ENCODE results near the gene CTNND2.

The CTNND2 gene

GRCh38 chr5:11385901-11386293 lies 518.3 kb downstream of the CTNND2 start:
- DNase-seq (ENCODE audit: low read depth) = no peak

DNA sequence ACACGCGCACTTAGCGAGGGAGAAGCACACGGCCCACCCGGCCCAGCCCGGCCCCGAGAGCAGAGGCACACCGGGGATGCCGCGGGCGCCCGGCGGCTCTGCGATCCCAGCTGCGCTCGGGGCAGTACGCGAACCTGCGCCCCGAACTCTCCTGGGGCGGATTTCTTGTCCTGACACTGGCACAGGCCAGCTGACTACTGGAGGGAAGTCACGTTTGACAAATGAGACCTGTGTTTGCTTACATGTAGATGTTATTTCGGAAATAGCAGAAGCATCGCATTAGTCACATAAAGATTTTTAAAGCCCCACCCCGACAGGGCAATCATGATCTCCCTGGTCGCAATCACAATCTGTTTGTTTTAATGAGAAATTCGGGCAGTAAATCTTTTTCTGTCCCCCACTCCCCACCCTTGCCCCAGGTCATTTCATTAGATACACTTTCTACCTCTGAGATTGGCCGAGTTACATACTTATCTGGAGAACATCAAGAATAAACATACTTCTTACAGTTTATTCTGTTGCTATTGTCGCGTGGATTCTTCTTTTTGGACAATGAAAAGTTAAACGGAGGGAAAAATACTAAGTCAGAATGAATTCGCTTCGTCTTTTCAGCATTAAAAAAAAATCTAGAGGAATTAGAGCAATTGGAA lies 518.9 kb downstream of the CTNND2 start:
- DNase-seq (ENCODE audit: low read depth) = no peak

GRCh38 chr5:11384441-11385250 lies 519.6 kb downstream of the CTNND2 start:
- DNase-seq (ENCODE audit: low read depth) = no peak

GRCh38 chr5:11383506-11384095 lies 520.6 kb downstream of the CTNND2 start:
- DNase-seq (ENCODE audit: low read depth) = no peak

- DNase-seq (ENCODE audit: low read depth) = no peak
Measured at GRCh38 chr5:11378461-11378860, 525.8 kb downstream of the CTNND2 start.

DNA sequence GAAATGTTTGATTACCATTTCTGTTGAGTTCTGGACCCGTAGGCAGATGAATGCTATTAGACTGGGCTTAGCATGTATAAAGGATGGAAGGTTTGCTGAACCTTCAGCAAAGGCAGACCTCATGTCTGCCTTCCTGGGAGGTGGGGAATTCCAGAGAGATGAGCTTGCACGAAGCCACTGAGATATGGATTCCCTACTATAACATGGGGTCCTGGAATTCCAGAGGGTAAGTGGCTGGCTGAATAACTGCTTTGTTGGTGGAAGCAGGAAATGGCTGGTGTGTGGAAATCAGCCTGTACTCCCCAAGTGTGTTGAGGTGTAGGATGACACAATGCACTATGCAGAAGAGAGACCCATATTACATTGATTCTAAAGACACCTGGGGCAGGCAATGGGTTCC lies 526.4 kb downstream of the CTNND2 start:
- no peak for DNase-seq (ENCODE audit: low read depth)

- DNase-seq (ENCODE audit: low read depth) = no peak
Measured at GRCh38 chr5:11372191-11372590, 532.1 kb downstream of the CTNND2 start.

DNA sequence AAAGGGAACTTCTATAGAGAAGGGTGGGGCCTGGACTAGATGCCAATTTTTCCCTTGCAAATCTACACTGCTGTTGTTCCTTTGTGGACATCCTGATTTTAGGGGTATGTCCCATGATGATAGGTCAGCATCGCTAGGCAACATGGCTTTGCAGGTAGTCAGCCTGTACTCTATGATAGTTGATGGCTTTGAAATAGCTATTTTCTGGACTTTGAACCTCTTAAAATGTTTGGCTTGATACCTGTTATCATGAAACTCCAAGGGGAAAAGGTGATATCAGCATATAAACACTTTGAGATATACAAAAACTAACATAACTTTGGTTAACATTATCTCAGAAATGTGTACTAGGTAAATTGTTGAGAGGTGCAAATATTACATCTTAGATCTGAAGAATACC lies 533.2 kb downstream of the CTNND2 start:
- DNase-seq (ENCODE audit: low read depth) = no peak

GRCh38 chr5:11364531-11364930 lies 539.7 kb downstream of the CTNND2 start:
- DNase-seq (ENCODE audit: low read depth) = no peak

DNA sequence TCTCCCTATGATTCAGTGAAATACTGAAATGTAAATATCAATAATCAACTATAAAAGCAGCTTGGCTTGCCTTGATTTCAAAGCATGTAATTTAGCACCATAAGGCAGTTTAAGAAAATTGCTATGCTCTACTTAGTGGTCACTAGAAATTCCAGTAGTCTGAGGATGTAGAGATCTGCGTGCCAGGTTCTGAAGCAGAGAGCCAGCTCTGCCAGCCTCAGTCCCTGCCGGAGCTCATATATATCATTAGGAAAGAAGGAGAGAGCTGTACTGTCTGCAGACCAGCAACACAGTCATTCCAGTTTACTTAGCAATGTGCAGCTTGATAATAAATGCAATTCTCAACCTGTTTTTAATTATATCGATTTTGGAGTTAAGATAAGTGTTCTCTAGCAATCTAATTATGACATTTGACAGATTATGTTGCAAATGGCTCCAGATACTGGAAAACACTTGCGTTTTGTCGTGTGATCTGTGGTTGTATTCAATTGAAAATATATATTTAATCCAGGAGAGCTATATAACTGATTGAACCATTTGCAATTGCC lies 540.5 kb downstream of the CTNND2 start:
- no peak for DNase-seq (ENCODE audit: low read depth)

DNA sequence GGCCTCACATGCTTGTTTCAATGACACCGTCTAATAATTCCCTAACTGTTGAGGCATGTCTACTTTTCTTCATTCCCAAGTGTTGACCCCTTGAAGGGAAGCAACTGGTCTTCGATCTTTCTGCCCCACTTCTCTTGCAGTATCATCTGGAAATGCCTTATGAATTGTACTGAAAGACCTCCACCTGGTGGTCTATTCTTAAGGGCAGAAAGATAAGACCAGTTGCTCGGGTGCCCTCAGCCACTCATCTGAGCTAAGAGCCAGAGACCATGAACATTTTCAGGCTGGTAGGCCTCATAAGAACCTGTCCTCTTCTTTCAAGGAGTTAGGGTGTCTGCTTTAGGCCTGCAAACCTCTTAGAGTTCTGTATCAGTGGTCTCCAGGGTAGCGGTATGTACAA lies 542.5 kb downstream of the CTNND2 start:
- no peak for DNase-seq (ENCODE audit: low read depth)

DNA sequence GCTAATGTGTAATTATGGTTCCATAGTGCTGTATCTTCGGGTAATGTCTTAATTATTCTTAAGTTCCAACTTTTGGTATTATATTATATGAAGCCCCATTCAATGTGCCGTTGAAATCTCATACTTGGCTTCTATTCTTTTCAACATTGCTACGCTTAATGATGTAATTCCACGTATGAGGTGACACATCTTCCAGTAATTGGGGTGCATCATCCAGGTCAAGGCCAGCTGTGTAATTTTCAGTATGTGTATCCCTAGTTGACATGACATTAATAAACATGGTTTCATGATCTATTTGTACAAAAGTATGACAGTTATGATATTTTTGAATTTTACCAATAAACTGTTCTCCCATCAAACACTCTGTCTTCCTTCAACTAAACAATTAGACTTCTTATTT lies 546.3 kb downstream of the CTNND2 start:
- no peak for DNase-seq (ENCODE audit: low read depth)

DNA sequence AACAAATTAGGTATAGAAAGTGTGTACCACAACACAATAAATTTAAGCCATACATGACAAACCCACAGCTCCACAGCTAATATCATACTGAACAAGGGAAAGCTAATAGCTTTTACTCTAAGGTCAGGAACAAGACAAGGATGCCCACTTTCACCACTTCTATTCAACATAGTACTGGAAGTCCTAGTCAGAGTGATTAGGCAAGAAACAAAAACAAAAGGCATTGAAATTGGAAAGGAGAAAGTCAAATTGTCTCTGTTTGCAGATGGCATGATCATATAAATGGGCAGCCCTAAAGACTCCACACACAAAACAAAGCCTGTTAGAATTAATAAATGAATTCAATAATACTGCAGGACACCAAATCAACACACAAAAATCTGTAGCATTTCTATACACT lies 548.8 kb downstream of the CTNND2 start:
- DNase-seq (ENCODE audit: low read depth) = no peak

DNA sequence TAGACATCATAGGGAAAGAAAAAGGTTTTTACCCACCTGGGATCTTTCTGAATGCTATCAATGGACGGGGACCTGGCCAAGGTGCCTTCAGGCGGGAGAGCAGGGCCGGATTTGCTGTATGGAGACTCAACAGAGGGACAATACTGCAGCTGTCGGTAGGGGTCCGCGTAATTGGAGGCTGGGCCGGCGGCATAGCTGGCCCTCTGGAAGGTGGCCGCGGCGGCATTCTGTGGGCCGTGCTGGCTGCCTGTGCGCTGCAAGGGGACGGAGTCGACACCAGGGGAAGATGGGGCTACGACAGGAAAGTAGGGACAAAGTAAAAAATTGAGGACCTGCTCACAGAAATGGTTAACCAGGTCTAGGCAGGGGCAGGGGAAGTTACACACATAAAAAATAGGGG lies 557.9 kb downstream of the CTNND2 start:
- no peak for DNase-seq (ENCODE audit: low read depth)

GRCh38 chr5:11335881-11336760 lies 568.1 kb downstream of the CTNND2 start:
- no peak for DNase-seq (ENCODE audit: low read depth)

GRCh38 chr5:11334404-11334803 lies 569.8 kb downstream of the CTNND2 start:
- no peak for DNase-seq (ENCODE audit: low read depth)

DNA sequence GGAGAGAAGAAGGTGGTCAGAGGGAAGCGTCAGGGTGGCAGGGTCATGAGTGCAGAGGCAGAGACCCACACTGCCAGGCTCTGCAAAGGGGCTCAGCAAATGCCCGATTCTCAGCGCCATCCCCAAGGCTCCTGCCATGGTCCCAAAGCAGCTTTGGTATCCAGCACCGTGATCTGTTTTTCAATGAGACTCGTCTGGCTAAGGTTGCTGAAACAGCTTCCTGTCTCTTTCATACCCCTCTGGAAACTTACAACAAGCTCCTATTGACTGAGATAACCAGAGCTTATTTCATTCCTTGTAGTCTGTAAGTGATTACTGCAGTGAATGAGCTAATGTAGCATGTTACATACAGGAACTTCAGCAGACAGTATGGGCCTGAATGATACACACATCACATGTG lies 574.6 kb downstream of the CTNND2 start:
- DNase-seq (ENCODE audit: low read depth) = no peak

DNA sequence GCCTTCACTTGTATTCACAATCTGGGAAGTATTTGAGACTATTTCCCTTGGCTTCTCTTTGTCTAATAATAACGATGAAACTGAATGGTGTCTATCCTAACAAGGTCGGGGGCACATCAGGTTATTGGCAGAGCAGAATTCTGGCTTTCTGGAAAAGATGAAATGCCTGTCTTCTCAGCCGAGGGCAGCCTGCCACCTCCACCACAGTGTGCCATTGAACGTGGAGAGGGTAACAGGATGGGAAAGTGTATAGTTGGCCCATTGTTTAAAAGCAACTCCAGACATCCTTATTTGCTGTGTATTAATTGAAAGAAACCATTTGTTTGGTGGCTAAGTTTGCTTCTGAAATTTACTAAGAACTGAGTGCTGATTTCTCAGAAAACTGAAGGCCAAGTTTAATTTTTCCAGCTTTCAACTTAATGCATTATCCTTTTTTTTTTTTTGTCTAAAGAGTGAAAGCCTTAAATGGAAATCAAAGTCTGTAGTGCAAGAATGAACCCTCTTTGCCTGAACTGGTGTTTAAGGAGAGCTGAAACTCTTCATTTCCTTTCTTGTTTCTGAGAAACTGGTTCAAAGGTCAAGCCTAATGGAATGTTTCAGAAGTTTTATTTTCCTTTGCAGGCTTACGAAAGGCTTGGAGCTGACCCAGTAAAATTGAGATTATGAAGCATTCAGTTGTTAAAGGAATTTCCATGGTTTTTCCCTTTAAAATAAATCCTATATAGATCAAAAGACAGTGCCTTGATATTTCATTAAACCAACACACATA lies 579.5 kb downstream of the CTNND2 start:
- DNase-seq (ENCODE audit: low read depth) = no peak

DNA sequence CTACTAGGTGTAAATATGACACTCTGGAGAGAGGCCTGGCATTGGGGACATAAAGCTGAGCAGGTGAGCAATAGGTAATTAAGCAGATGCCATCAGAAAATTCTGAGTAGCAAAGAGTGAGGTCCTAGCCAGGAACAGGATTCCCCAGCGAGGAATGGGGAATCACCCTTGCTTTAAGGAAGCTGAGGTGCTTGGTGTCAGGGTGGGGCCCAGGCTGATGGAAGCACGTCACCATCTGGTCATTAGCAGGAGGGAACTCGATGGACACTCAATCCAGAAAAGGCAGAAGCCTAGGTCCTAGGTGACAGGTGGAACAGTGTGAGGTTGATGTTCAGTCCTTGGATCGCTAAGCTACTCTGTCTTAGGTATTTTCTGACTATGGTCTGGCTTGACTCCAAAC lies 580.5 kb downstream of the CTNND2 start:
- no peak for DNase-seq (ENCODE audit: low read depth)

GRCh38 chr5:11322133-11322532 lies 582.1 kb downstream of the CTNND2 start:
- DNase-seq (ENCODE audit: low read depth) = no peak

DNA sequence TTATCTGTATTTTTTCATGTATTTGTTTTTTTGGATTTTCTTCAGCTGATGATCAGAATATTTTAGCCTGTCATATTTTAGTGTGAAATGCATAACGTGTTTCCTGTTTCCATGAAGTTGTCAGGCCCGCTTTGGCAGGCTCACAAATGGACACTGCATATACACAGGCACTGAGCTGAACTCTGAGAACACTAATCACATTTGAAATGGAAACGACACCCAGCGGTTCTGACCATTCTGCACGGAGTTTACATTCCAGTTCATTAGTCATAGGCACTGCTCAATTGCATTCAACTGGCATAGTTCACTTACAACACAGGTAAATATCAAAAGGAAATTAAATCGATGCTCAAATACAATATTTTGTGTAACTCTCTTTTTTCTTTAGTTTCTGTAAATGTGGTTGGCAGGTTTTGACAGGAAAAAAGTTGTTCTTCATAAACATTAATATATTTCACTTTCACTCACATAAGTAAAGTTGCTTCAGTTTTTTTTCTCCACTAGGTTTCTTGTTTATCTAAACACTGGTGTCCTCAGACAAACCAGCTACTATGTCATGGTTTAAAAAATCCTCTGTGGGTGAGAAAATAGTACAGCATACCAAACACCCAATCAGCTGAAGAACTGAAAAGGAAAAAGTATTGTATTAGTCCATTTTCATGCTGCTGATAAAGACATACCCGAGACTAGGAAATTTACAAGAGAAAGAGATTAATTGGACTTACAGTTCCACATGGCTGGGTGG lies 584.2 kb downstream of the CTNND2 start:
- no peak for DNase-seq (ENCODE audit: low read depth)

All from stimulated activated CD4-positive, alpha-beta T cell treated with anti-CD3 and anti-CD28 coated beads, Interleukin-2, amount 100 ng/mL, for 4 hours (primary cell).